Tibial artery (tissue), 4 donors: ENCODE measurements around the gene COX4I1.

Experiments
- DNase-seq, 2 donors: peaks; one replicate each; pipeline ENCODE4 v3.0.0-alpha.2; 2019
- H3K27ac ChIP-seq, 2 donors: fragments of 200-600 bp; sonication (generic) in 1 of 2; 1 replicate in 1 of 2; 2 replicates in 1 of 2; pipeline ENCODE4 v1.5.1; 2018 to 2019; ENCODE audit warnings: mild to moderate bottlenecking in 1 of 2
- H3K27me3 ChIP-seq, 2 donors: fragments of 200-600 bp; sonication (generic) in 1 of 2; one replicate each; pipeline versions ENCODE4 v1.5.1 to v1.6.0; 2016 to 2019
- H3K36me3 ChIP-seq, 3 donors: fragments of 200-600 bp; sonication (generic) in 2 of 3; one replicate each; pipeline ENCODE4 v1.5.1; 2016 to 2019; ENCODE audit warnings: mild to moderate bottlenecking in 2 of 3
- H3K4me1 ChIP-seq, 4 donors: fragments of 200-600 bp; sonication (generic) in 2 of 4; 1 replicate in 3 of 4; 2 replicates in 1 of 4; pipeline ENCODE4 v1.5.1; 2016 to 2019
- H3K4me3 ChIP-seq, 2 donors: fragments of 200-600 bp; sonication (generic) in 1 of 2; 1 replicate in 1 of 2; 2 replicates in 1 of 2; pipeline ENCODE4 v1.5.1; 2018 to 2019; ENCODE audit warnings: mild to moderate bottlenecking in 2 of 2
- H3K9me3 ChIP-seq, 3 donors: fragments of 200-600 bp; sonication (generic) in 1 of 3; one replicate each; pipeline ENCODE4 v1.5.1; 2016 to 2019
- CTCF ChIP-seq, 2 experiments: fragments of 200-600 bp in 1 of 2; fragments of 450-650 bp in 1 of 2; IDR thresholded peaks; one replicate each; pipeline ENCODE4 v1.5.1; 2017 to 2019; ENCODE audit warnings: antibody characterized with exemption in 2 of 2, mild to moderate bottlenecking in 1 of 2, moderate library complexity in 1 of 2
- intact Hi-C: fragments of 100-400 bp; cut with DNase I; formaldehyde crosslinking; loops from one replicate; pipeline ENCODE4 v1.15.0; 2023; ENCODE audit warnings: low total_unique reads

Gene COX4I1

GRCh38 chr16:85751698-85752501 is 47.6 kb upstream of the COX4I1 start:
- intact Hi-C loops = no loop called here
- no peak for TF ChIP-seq CTCF (IDR thresholded peaks at IDR 0.05)
- no peak for DNase-seq
- Histone ChIP-seq H3K9me3 (no peaks in the 10 kb centered on the region), H3K4me3 (no peak overlapping the region), H3K4me1 (peaks cover 0 to 29% (median 18%) of the 10 kb centered on the region in 4 donors), H3K27ac (no peak overlapping the region), H3K36me3 (no peaks in the 10 kb centered on the region), H3K27me3 (peaks cover 0 to 77% of the 10 kb centered on the region in 2 donors)

- DNase-seq = no peak
- no peak for TF ChIP-seq CTCF (IDR thresholded peaks at IDR 0.05)
- H3K27ac ChIP-seq = no peak overlapping the region
- peaks cover 0 to 68% of the 10 kb centered on the region in 2 donors for H3K27me3 ChIP-seq
- no peak overlapping the region for H3K4me3 ChIP-seq
- no peaks in the 10 kb centered on the region for H3K9me3 ChIP-seq
- H3K4me1 ChIP-seq = peaks cover 0 to 29% (median 18%) of the 10 kb centered on the region in 4 donors
- no peaks in the 10 kb centered on the region for H3K36me3 ChIP-seq
- intact Hi-C loops = no loop called here
Measured at GRCh38 chr16:85752511-85753420, 46.7 kb upstream of the COX4I1 start.

GRCh38 chr16:85753559-85753958 is 45.9 kb upstream of the COX4I1 start:
- no peak overlapping the region for H3K27ac ChIP-seq
- intact Hi-C loops = no loop called here
- H3K4me3 ChIP-seq = no peak overlapping the region
- TF ChIP-seq CTCF (IDR thresholded peaks at IDR 0.05) = no peak
- no peaks in the 10 kb centered on the region for H3K36me3 ChIP-seq
- peaks cover 0 to 63% of the 10 kb centered on the region in 2 donors for H3K27me3 ChIP-seq
- DNase-seq = no peak
- H3K4me1 ChIP-seq = peaks cover 0 to 29% (median 18%) of the 10 kb centered on the region in 4 donors
- no peaks in the 10 kb centered on the region for H3K9me3 ChIP-seq

- Histone ChIP-seq H3K36me3 (no peaks in the 10 kb centered on the region), H3K4me1 (peaks cover 0 to 29% (median 18%) of the 10 kb centered on the region in 4 donors), H3K27ac (no peak overlapping the region), H3K9me3 (no peaks in the 10 kb centered on the region), H3K27me3 (peaks cover 0 to 62% of the 10 kb centered on the region in 2 donors), H3K4me3 (no peak overlapping the region)
- DNase-seq = no peak
- no peak for TF ChIP-seq CTCF (IDR thresholded peaks at IDR 0.05)
- intact Hi-C loops = no loop called here
Measured at GRCh38 chr16:85753976-85754375, 45.5 kb upstream of the COX4I1 start.

- Histone ChIP-seq H3K4me3 (no peak overlapping the region), H3K4me1 (peaks cover 0 to 29% (median 18%) of the 10 kb centered on the region in 4 donors), H3K36me3 (no peaks in the 10 kb centered on the region), H3K27ac (no peak overlapping the region), H3K27me3 (peaks cover 0 to 62% of the 10 kb centered on the region in 2 donors), H3K9me3 (no peaks in the 10 kb centered on the region)
- DNase-seq = no peak
- intact Hi-C loops = no loop called here
- TF ChIP-seq CTCF (IDR thresholded peaks at IDR 0.05) = no peak
Measured at GRCh38 chr16:85754413-85754812, 45.1 kb upstream of the COX4I1 start.
